ENCODE data around the gene LRRC45. TPM values are rescaled to one million over a fixed set of nuclear protein-coding genes. Genes with fewer than 3 reads are reported as not detected.

LRRC45 gene
- total RNA-seq, 1 donor from 2014 or later: 12.2 TPM

GRCh38 chr17:82052638-82053059 is 29.5 kb downstream of the LRRC45 start:
- intact Hi-C loops (cut with DNase I): no loop called here
- Histone ChIP-seq H3K36me3 (peaks cover 46% of the 10 kb centered on the region), H3K9me3 (no peaks in the 10 kb centered on the region), H3K27ac (peak overlapping the region; percentile 58), H3K4me1 (peaks cover 20% of the 10 kb centered on the region), H3K27me3 (no peaks in the 10 kb centered on the region), H3K4me3 (peak overlapping the region; percentile 83)
- no peak for TF ChIP-seq CTCF (IDR thresholded peaks at IDR 0.05)
- ATAC-seq (no peak), DNase-seq (no peak)

- no peak for DNase-seq
- no peak for ATAC-seq
- H3K27me3 ChIP-seq: no peaks in the 10 kb centered on the region
- TF ChIP-seq CTCF (IDR thresholded peaks at IDR 0.05): no peak
- H3K9me3 ChIP-seq: no peaks in the 10 kb centered on the region
- no peak overlapping the region for H3K27ac ChIP-seq
- H3K36me3 ChIP-seq: peaks cover 50% of the 10 kb centered on the region
- intact Hi-C loops (cut with DNase I): no loop called here
- H3K4me1 ChIP-seq: peaks cover 20% of the 10 kb centered on the region
- H3K4me3 ChIP-seq: peak overlapping the region; percentile 83
Observed at GRCh38 chr17:82053130-82053529, 30.0 kb downstream of the LRRC45 start.

- Histone ChIP-seq H3K27ac (no peak overlapping the region), H3K9me3 (no peaks in the 10 kb centered on the region), H3K4me1 (peaks cover 20% of the 10 kb centered on the region), H3K4me3 (no peak overlapping the region), H3K27me3 (no peaks in the 10 kb centered on the region), H3K36me3 (peaks cover 51% of the 10 kb centered on the region)
- ATAC-seq (no peak), DNase-seq (no peak)
- intact Hi-C loops (cut with DNase I): no loop called here
- no peak for TF ChIP-seq CTCF (IDR thresholded peaks at IDR 0.05)
Observed at GRCh38 chr17:82053556-82054263, 30.6 kb downstream of the LRRC45 start.

- ATAC-seq: no peak
- intact Hi-C loops (cut with DNase I): no loop called here
- DNase-seq: no peak
- no peaks in the 10 kb centered on the region for H3K27me3 ChIP-seq
- H3K9me3 ChIP-seq: no peaks in the 10 kb centered on the region
- H3K4me1 ChIP-seq: peaks cover 20% of the 10 kb centered on the region
- H3K27ac ChIP-seq: no peak overlapping the region
- H3K36me3 ChIP-seq: peaks cover 47% of the 10 kb centered on the region
- TF ChIP-seq CTCF (IDR thresholded peaks at IDR 0.05): no peak
- H3K4me3 ChIP-seq: no peak overlapping the region
Observed at GRCh38 chr17:82054351-82055022, 31.4 kb downstream of the LRRC45 start.

GRCh38 chr17:82055023-82055964 is 32.2 kb downstream of the LRRC45 start:
- peaks cover 16% of the 10 kb centered on the region for H3K4me1 ChIP-seq
- peaks cover 51% of the 10 kb centered on the region for H3K36me3 ChIP-seq
- H3K27ac ChIP-seq: no peak overlapping the region
- no peaks in the 10 kb centered on the region for H3K27me3 ChIP-seq
- TF ChIP-seq CTCF (IDR thresholded peaks at IDR 0.05): no peak
- H3K4me3 ChIP-seq: no peak overlapping the region
- DNase-seq: no peak
- ATAC-seq: no peak
- no peaks in the 10 kb centered on the region for H3K9me3 ChIP-seq
- intact Hi-C loops (cut with DNase I): no loop called here
